Fibroblast of gingiva (primary cell): ENCODE results near the gene ACER2.
A peak's percentile ranks its signal among the peaks of the same experiment; 100 is the strongest.
"Not testable (repeated sequence)": the region's sequence is repeated elsewhere in the genome, so short reads cannot be mapped to it uniquely, and the experiment has no call there.

ENCODE experiments used
- DNase-seq: peaks from one replicate; pipeline ENCODE4 v3.0.0-alpha.2; 2011; ENCODE audit warnings: low read depth

ACER2 gene

GRCh38 chr9:19409401-19410194 lies 789 bp downstream of the ACER2 start:
- no peak for DNase-seq

- DNase-seq, result no peak
These were observed 1.3 kb downstream of the ACER2 start for GRCh38 chr9:19410195-19410503.

DNA sequence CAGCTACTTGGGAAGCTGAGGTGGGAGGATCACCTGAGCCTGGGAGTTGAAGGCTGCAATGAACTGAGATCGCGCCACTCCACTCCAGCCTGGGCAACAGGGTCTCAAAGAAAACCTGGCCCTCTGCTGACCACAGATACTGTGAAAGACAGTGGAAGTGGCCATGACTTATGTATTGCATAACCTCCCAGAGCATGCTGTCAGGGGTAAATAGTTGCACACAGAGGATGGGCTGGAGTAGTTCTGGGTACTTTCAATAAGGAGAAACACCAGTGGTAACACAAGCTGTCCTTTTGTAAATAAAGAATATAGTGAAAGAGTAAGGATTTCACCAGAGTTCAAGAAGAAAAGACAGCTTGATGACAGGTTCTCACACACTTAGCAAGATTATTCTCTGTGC lies 1.8 kb downstream of the ACER2 start:
- no peak for DNase-seq

- no peak for DNase-seq
These were observed 2.5 kb downstream of the ACER2 start for GRCh38 chr9:19411316-19411715.

GRCh38 chr9:19413456-19413855 lies 4.6 kb downstream of the ACER2 start:
- DNase-seq, result not testable (repeated sequence)

DNA sequence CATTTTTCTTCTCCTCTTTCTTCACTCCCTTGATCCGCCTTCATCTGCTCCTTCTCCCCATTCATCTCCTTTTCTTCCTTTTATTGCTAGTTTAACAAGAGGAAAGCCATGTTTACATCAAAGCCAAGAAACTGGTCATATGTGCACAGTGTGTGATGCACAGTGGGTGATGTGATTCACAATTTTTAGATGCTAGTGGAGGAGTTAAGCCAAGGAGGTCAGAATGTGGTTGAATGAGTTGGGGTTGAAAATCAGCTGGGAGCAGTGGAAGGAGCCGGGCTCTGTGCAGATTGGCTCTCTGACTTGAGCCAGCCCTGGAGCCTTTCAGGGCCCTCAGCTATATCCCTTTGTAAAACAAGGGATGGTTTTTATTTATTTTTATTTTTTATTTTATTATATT lies 7.3 kb downstream of the ACER2 start:
- DNase-seq, result no peak

DNA sequence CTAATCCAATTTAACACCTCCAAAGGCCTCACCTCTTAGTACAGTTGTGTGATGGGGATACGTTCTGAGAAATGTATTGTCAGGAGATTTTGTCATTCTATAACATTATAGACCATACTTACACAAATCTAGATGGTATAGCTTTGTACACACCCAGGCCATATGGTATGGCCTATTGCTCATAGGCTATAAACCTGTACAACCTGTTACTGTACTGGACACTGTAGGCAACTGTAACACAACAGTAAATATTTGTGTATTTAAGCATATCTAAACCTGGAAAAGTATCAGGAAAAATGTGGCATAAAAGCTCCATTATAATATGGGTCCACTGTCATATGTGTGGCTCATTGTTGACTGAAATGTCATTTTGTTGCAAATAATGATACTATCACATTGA lies 12.1 kb downstream of the ACER2 start:
- no peak for DNase-seq

DNA sequence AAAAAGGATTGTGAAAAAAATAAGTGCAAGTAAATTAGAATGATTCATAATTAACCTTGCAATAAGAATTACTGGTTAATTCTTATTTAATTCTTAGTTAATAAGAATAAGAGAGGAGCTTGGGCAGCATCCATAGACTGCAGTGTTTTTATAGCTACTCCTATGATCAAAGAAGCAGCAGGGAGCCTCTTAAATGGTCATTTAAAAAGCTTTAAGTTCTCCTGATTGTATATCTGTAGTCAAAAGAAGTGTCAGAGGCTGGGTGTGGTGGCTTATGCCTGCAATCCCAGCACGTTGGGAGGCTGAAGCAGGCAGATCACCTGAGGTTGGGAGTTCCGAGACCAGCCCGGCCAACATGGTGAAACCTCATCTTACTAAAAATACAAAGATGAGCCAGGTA lies 14.4 kb downstream of the ACER2 start:
- DNase-seq, result no peak

GRCh38 chr9:19424176-19424779 lies 15.5 kb downstream of the ACER2 start:
- DNase-seq, result no peak

DNA sequence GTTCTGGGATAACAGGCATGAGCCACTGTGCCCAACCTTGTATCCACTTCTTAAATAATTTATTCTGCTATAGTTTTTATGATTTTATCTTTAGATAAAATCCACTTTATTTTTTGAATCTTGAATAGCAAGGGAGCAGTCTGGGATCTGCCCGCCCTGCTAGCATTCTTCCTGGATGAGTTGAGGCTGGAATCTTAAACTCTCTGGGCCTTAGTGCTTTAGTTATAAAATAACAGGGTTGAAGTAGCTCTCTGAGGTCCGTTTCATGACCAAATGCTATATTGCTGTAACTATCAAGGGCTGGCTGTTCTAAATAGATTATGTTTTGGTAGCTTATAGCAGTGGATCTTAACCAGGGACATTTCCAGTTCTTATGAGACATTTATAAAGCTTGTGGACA lies 20.8 kb downstream of the ACER2 start:
- no peak for DNase-seq

DNA sequence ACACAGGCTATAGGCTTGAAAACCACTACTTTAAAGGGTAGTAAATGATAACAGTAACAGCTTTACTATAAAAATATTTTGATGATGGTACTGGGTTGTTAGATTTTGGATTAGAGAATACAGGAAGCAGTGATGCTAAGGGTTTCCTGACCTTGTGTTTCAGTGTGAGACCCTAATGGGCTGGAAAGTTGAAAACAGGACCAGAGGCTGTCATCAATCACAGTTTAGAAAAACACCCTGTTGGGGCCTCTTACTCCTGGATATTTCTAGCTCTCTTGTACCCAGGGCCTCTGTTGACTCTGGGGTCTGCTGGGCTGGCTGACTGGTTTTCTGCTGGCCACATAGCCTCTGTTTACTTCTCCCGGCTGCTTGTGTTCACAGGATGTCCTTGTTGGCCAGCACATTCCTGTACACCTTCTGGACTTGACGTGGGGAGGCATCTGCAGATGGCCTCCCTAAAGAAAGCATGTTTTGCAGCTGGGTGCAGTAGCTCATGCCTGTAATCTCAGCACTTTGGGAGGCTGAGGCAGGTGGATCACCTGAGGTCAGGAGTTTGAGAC lies 21.5 kb downstream of the ACER2 start:
- no peak for DNase-seq

DNA sequence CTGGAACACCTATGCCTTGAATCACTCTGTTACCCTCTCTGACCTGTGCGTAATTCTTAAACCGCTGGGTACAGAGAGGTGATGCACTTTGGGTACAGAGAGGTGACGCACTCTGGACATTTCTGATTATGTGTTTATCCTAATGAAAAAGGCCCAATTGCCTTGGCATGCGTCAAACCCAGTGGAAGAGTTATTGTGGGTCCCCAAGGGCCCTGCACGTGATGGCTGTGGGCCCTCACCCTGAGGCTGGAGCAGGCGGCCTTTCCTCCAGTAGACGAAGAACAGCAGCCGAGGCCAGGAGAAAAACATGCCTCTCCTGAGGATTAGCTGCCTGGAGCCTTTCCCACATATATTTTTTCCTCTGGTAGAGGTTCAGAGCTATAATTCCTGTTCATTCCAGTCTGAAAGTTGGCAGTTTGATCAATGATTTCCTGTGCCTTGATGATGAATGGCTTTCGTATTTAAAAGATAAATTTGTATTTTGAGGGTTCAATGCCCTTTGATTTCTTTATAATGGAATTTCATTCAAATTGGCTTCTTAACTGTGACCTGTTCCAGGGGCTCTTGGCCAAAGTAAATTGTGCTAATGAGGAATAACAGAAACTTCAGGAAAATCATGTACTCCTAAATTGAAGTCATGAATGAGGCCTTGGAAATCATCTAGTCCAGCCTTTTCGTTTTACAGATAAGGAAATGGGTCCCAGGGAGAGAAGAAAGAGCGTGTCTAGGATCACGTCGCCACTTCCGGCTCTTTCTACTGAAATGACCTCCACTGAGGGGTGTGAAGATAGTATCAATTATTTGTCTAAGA lies 22.8 kb downstream of the ACER2 start:
- no peak for DNase-seq

DNA sequence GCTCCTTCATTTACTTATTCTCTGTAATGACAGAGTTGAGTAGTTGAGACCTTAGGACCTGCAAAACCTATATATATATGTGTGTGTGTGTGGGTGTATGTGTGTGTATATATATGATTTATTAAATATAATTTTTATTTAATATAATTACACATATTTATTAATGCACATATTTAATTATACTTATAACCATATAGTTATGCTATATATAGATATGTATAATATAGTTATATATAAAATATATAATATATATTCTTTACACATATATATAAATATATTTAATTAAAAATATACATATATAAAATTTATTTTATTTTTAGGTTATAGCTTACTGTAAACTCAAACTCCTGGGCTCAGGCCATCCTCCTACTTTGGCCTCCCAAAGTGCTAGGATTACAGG lies 23.7 kb downstream of the ACER2 start:
- DNase-seq, result no peak

- not testable (repeated sequence) for DNase-seq
These were observed 24.9 kb downstream of the ACER2 start for GRCh38 chr9:19433729-19434128.

- DNase-seq, result no peak
These were observed 31.6 kb downstream of the ACER2 start for GRCh38 chr9:19440376-19440775.

GRCh38 chr9:19440823-19441580 lies 32.2 kb downstream of the ACER2 start:
- DNase-seq, result peak; percentile 39

GRCh38 chr9:19441730-19442129 lies 32.9 kb downstream of the ACER2 start:
- DNase-seq, result no peak

- DNase-seq, result no peak
These were observed 33.4 kb downstream of the ACER2 start for GRCh38 chr9:19442240-19442639.

DNA sequence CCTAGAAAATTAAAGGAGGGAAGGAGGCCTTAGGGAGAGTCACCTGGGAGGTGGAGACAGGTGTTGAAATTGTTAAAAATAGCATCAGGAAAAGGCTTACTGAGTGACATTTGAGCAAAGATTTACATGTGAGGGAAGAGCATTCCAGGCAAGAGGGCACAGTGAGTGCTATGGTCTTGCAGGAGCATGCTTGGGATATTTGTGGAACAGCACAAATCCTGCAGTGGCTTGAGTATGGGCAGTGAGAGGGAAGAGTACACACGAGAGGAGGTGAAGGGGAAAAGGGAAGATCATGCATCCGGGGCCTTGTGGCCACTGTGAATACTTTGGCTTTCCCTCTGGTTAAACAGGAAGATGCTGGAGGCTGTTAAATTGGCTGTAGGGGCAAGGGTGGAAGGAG lies 36.6 kb downstream of the ACER2 start:
- no peak for DNase-seq

DNA sequence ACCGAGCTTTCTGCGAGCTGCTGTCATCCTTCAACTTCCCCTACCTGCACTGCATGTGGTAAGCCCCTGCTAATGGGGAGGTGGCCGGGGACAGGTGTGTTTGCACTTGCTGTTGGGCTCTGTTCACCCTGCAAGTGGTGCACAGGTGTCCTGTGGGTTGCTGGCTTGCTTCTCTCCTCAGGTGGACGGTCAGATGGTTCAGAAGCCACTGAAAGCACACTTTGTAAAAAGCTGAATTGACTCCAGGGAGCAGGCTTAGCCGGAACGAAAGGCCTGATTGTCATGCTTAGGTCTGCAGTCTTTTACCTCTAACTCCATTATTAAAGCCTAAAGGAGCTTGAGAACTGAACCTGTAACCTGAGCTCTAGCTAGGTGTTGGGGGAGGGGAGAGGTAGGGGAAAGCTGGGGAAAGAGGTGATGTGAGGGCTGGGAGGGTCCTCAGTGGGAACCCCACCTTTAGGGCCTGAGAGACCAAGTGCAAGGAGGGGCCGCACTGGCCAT lies 37.6 kb downstream of the ACER2 start:
- no peak for DNase-seq

DNA sequence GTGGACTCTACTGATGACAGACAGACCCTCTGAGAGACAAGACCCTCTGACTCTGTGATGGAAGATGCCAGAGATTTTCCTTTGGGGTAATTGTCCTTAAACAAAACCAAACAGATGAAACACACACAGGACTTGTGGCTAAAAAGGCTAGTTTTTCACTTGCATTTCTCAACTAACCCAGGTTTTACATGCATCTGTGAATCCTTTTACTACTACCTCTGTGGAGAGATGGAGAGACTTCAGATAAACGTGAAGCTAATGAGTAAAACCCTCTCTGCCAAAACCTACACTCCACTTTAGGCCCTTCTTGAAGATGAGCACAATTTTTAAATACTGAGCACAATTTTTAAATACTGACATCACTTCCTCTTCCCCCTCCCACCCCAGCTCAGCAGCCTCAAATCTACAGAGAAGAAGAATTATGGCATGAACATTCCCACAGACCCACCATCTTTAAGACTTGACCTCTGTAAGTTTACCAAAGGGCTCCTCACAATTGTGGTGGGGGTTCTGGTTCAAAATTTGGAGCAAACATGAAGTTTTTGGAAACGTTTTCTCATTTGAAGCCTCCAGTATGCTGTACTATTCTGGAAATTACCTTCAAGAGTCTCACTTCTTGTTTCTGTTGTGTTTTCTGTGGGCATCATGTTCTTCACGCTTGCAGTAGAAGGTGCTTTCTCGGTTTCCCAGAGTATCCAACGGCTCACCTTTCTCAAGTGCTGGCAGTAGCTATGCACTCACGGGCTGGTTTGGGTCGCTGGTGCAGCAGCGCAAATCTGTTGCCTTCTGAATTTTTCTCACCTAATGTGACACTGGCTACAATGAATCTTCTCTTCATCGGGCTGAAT lies 42.7 kb downstream of the ACER2 start:
- DNase-seq, result no peak
